IPS-NIHi11 (cell line): ENCODE data around the gene NBAS.
A peak's percentile ranks its signal among the peaks of the same experiment; 100 is the strongest.
"Not testable (repeated sequence)": the region's sequence is repeated elsewhere in the genome, so short reads cannot be mapped to it uniquely, and the experiment has no call there.

Source experiments
- DNase-seq: peaks from one replicate; pipeline ENCODE4 v3.0.0; 2012; ENCODE audit warnings: mixed read lengths, low spot score

The NBAS gene

GRCh38 chr2:15363142-15363541 lies 198.0 kb downstream of the NBAS start:
- DNase-seq, result no peak

GRCh38 chr2:15359716-15360531 lies 201.2 kb downstream of the NBAS start:
- DNase-seq, result no peak

GRCh38 chr2:15357922-15358321 lies 203.2 kb downstream of the NBAS start:
- DNase-seq, result peak; percentile 13

GRCh38 chr2:15357186-15357585 lies 203.9 kb downstream of the NBAS start:
- no peak for DNase-seq

- DNase-seq, result no peak
Measured at GRCh38 chr2:15355386-15355785, 205.7 kb downstream of the NBAS start.

GRCh38 chr2:15354596-15355366 lies 206.4 kb downstream of the NBAS start:
- no peak for DNase-seq

GRCh38 chr2:15352363-15352762 lies 208.8 kb downstream of the NBAS start:
- no peak for DNase-seq

GRCh38 chr2:15348636-15349035 lies 212.5 kb downstream of the NBAS start:
- DNase-seq, result no peak

GRCh38 chr2:15348045-15348444 lies 213.1 kb downstream of the NBAS start:
- no peak for DNase-seq

- DNase-seq, result no peak
Measured at GRCh38 chr2:15346624-15347023, 214.5 kb downstream of the NBAS start.

- no peak for DNase-seq
Measured at GRCh38 chr2:15337996-15338666, 223.0 kb downstream of the NBAS start.

- DNase-seq, result no peak
Measured at GRCh38 chr2:15334644-15335326, 226.3 kb downstream of the NBAS start.

GRCh38 chr2:15331787-15332186 lies 229.3 kb downstream of the NBAS start:
- DNase-seq, result no peak

- no peak for DNase-seq
Measured at GRCh38 chr2:15325296-15325695, 235.8 kb downstream of the NBAS start.

- DNase-seq, result no peak
Measured at GRCh38 chr2:15323227-15323626, 237.9 kb downstream of the NBAS start.

- not testable (repeated sequence) for DNase-seq
Measured at GRCh38 chr2:15321481-15321880, 239.7 kb downstream of the NBAS start.

- DNase-seq, result no peak
Measured at GRCh38 chr2:15316370-15316814, 244.7 kb downstream of the NBAS start.

- DNase-seq, result no peak
Measured at GRCh38 chr2:15315411-15315810, 245.7 kb downstream of the NBAS start.

GRCh38 chr2:15313657-15314056 lies 247.5 kb downstream of the NBAS start:
- DNase-seq, result no peak

GRCh38 chr2:15311926-15312325 lies 249.2 kb downstream of the NBAS start:
- DNase-seq, result no peak

GRCh38 chr2:15311201-15311907 lies 249.8 kb downstream of the NBAS start:
- DNase-seq, result no peak
